Keratinocyte (primary cell): Measurements from ENCODE around the gene BCS1L. TPM values are rescaled to one million over a fixed set of nuclear protein-coding genes. Genes with fewer than 3 reads are reported as not detected.

Source experiments
- DNase-seq: peaks from one replicate; pipeline ENCODE4 v3.0.0-alpha.2; 2011; ENCODE audit warnings: low read depth, missing footprints, low spot score
- FAIRE-seq: peaks from 2 replicates; lab custom pipeline; 2011; peaks lifted over from hg19 to GRCh38; lab: Jason Lieb, UNC
- H2AFZ ChIP-seq: 2 replicates; pipeline ENCODE4 v1.6.0; 2012; ENCODE audit warnings: low read length, control low read depth, inconsistent platforms; ENCODE audit not compliant: control insufficient read depth
- H3K27ac ChIP-seq: 2 replicates; pipeline ENCODE4 v1.5.1; 2011; ENCODE audit warnings: low read length; ENCODE audit not compliant: control insufficient read depth, insufficient read depth
- H3K27me3 ChIP-seq: 3 replicates; pipeline ENCODE4 v1.6.0; 2011; ENCODE audit warnings: low read length; ENCODE audit not compliant: control insufficient read depth, insufficient read depth; ENCODE audit errors: extremely low read depth
- H3K36me3 ChIP-seq, 2 experiments: 2 replicates in 1 of 2; 3 replicates in 1 of 2; pipeline ENCODE4 v1.5.1; 2011; ENCODE audit warnings: low read length in 2 of 2, mild to moderate bottlenecking in 1 of 2; ENCODE audit not compliant: control insufficient read depth in 2 of 2, insufficient read depth in 2 of 2; ENCODE audit errors: extremely low read depth in 1 of 2
- H3K4me1 ChIP-seq: 3 replicates; pipeline ENCODE4 v1.5.1; 2011; ENCODE audit warnings: low read length; ENCODE audit not compliant: control insufficient read depth, insufficient read depth; ENCODE audit errors: extremely low read depth
- H3K4me2 ChIP-seq: 3 replicates; pipeline ENCODE4 v1.6.0; 2011; ENCODE audit warnings: low read depth, low read length; ENCODE audit not compliant: control insufficient read depth, insufficient read depth; ENCODE audit errors: extremely low read depth
- H3K4me3 ChIP-seq, 3 experiments: fragments of 200-600 bp in 1 of 3; sonication (generic) in 1 of 3; 2 replicates in 2 of 3; 3 replicates in 1 of 3; pipeline ENCODE4 v1.5.1; 2011 to 2016; ENCODE audit warnings: low read length in 3 of 3, mild to moderate bottlenecking in 3 of 3, control low read depth in 2 of 3, inconsistent platforms in 1 of 3, low read depth in 1 of 3, mixed read lengths in 1 of 3, mixed run types in 1 of 3, moderate library complexity in 1 of 3; ENCODE audit not compliant: control insufficient read depth in 2 of 3, insufficient read depth in 2 of 3; ENCODE audit errors: extremely low read depth in 1 of 3
- H3K79me2 ChIP-seq: 2 replicates; pipeline ENCODE4 v1.6.0; 2012; ENCODE audit warnings: low read length; ENCODE audit not compliant: control insufficient read depth, insufficient read depth
- H3K9ac ChIP-seq: 3 replicates; pipeline ENCODE4 v1.6.0; 2011; ENCODE audit warnings: low read length; ENCODE audit not compliant: control insufficient read depth, insufficient read depth; ENCODE audit errors: extremely low read depth
- H3K9me1 ChIP-seq: 3 replicates; pipeline ENCODE4 v1.6.0; 2011; ENCODE audit warnings: low read length; ENCODE audit not compliant: control insufficient read depth, insufficient read depth; ENCODE audit errors: extremely low read depth
- H3K9me3 ChIP-seq: 2 replicates; pipeline ENCODE4 v1.5.1; 2012; ENCODE audit warnings: low read depth, low read length; ENCODE audit not compliant: control insufficient read depth
- H4K20me1 ChIP-seq: 3 replicates; pipeline ENCODE4 v1.6.0; 2011; ENCODE audit warnings: low read length; ENCODE audit not compliant: control insufficient read depth, insufficient read depth; ENCODE audit errors: extremely low read depth
- CTCF ChIP-seq, 3 experiments: IDR thresholded peaks in 1 of 3; conservative IDR thresholded peaks in 1 of 3; optimal IDR thresholded peaks in 1 of 3; 2 replicates in 2 of 3; 3 replicates in 1 of 3; pipeline versions ENCODE3 to v1.5.1; 2011; ENCODE audit warnings: low read length in 3 of 3, mild to moderate bottlenecking in 3 of 3, moderate library complexity in 2 of 3, control low read depth in 1 of 3, inconsistent platforms in 1 of 3; ENCODE audit not compliant: insufficient read depth in 2 of 3; ENCODE audit errors: extremely low read depth in 1 of 3
- EZH2 ChIP-seq: IDR thresholded peaks from one replicate; pipeline ENCODE4 v1.6.1; 2012; ENCODE audit warnings: inconsistent platforms, mild to moderate bottlenecking, low read length, moderate library complexity
- dilution Hi-C: fragments of 300-500 bp; cut with MboI; formaldehyde crosslinking; loops from one replicate; pipeline ENCODE4 v1.7.0; 2020; ENCODE audit warnings: low sequenced_read_pairs; ENCODE audit not compliant: extremely low pct_ligation_motif_present
- polyA plus RNA-seq, 5 experiments: library from polyadenylated mRNA; depleted of rRNA in 3 of 5; stranded (reverse) in 3 of 5; stranded (forward) in 1 of 5; unstranded in 1 of 5; fragments of >200 nt; gene quantifications; 1 replicate in 1 of 5; 2 replicates in 3 of 5; 3 replicates in 1 of 5; pipeline versions ENCODE4 v1.2.1 to v1.2.3, GENCODE V29; 2011 to 2012; ENCODE audit warnings: missing spikeins in 2 of 5, low read depth in 1 of 5, low replicate concordance in 1 of 5

The BCS1L gene
- polyA plus RNA-seq, 1 donor (not counting 4 experiments of a cell fraction or from before 2014, with no cell fraction given) = 57.7 TPM

- FAIRE-seq = peak; percentile 88
- Histone ChIP-seq H3K4me2 (peak overlapping the region; percentile 59), H3K27ac (peak overlapping the region; percentile 47)
These were observed 27.6 kb upstream of the BCS1L start for GRCh38 chr2:218631837-218632236.

GRCh38 chr2:218635719-218636118 is 23.8 kb upstream of the BCS1L start:
- Histone ChIP-seq H3K79me2 (no peaks in the 10 kb centered on the region), H3K27me3 (no peaks in the 10 kb centered on the region), H3K36me3 (peaks cover 45 to 51% of the 10 kb centered on the region in 2 experiments), H3K9me3 (no peaks in the 10 kb centered on the region), H3K9ac (no peak overlapping the region), H3K4me2 (no peak overlapping the region), H3K27ac (no peak overlapping the region), H4K20me1 (no peaks in the 10 kb centered on the region), H3K9me1 (no peaks in the 10 kb centered on the region), H2AFZ (no peak overlapping the region), H3K4me1 (peaks cover 15% of the 10 kb centered on the region), H3K4me3 (no peak overlapping the region)
- TF ChIP-seq EZH2 = no peak
- TF ChIP-seq CTCF (optimal IDR thresholded peaks at IDR 0.05 in 1 of 3, IDR thresholded peaks at IDR 0.05 in 1 of 3, conservative IDR thresholded peaks at IDR 0.05 in 1 of 3; ENCODE audit: extremely low read depth in 1 of 3, insufficient read depth in 2 of 3, low read length in 3 of 3) = no peak
- DNase-seq = no peak
- no peak for FAIRE-seq
- dilution Hi-C loops = no loop called here

More at GRCh38 chr2:218631837-218632236, 27.6 kb upstream of the BCS1L start:
- Histone ChIP-seq H3K9me1 (no peaks in the 10 kb centered on the region), H3K4me1 (peaks cover 15% of the 10 kb centered on the region), H3K9me3 (no peaks in the 10 kb centered on the region), H3K27me3 (no peaks in the 10 kb centered on the region), H2AFZ (no peak overlapping the region), H3K79me2 (no peaks in the 10 kb centered on the region), H4K20me1 (no peaks in the 10 kb centered on the region), H3K4me3 (peak overlapping the region in 1 of 3 experiments; percentile 34), H3K9ac (no peak overlapping the region), H3K36me3 (peaks cover 20 to 23% of the 10 kb centered on the region in 2 experiments)
- TF ChIP-seq CTCF (optimal IDR thresholded peaks at IDR 0.05 in 1 of 3, IDR thresholded peaks at IDR 0.05 in 1 of 3, conservative IDR thresholded peaks at IDR 0.05 in 1 of 3; ENCODE audit: extremely low read depth in 1 of 3, insufficient read depth in 2 of 3, low read length in 3 of 3) (no peak), EZH2 (no peak)
- DNase-seq = no peak
- dilution Hi-C loops = no loop called here
